Cortex of kidney (tissue), 1 donor: ENCODE data around the gene PCNA.

Experiments
- DNase-seq: peaks from one replicate; lab custom pipeline; 2025; lab: John Stamatoyannopoulos, UW

PCNA gene

GRCh38 chr20:5065166-5065878 lies 54.4 kb downstream of the PCNA start:
- no peak for DNase-seq
